SK-N-SH treated with all-trans-retinoic acid at 6 μM for 48 hours (cell line): ENCODE data around the gene ZCCHC7.

Experiments
- ATAC-seq: fragments of 200-7000 bp; cut with Tn5 transposase; 3 replicates; pipeline ENCODE4 v1.9.1; 2020; ENCODE audit warnings: mild to moderate bottlenecking, moderate library complexity
- ARNTL ChIP-seq: fragments of 450-650 bp; formaldehyde crosslinking; IDR thresholded peaks from 2 replicates; pipeline ENCODE4 v1.5.0; 2020; ENCODE audit warnings: low read depth, mild to moderate bottlenecking, moderate library complexity, borderline replicate concordance
- CREB5 ChIP-seq: fragments of 250-450 bp; sonication (Bioruptor Pico); IDR thresholded peaks from 2 replicates; pipeline ENCODE4 v1.5.1; 2020; ENCODE audit warnings: low read depth, mild to moderate bottlenecking, moderate library complexity
- CSDC2 ChIP-seq: fragments of 250-450 bp; sonication (Bioruptor Pico); IDR thresholded peaks from 2 replicates; pipeline ENCODE4 v1.5.0; 2020; ENCODE audit warnings: mild to moderate bottlenecking, moderate library complexity
- CSRNP3 ChIP-seq: fragments of 250-450 bp; sonication (Bioruptor Pico); IDR thresholded peaks from 2 replicates; pipeline ENCODE4 v1.5.1; 2021; ENCODE audit warnings: mild to moderate bottlenecking, moderate library complexity
- ESRRG ChIP-seq: fragments of 250-450 bp; sonication (Bioruptor Pico); IDR thresholded peaks from 2 replicates; pipeline ENCODE4 v1.6.1; 2021; ENCODE audit warnings: mild to moderate bottlenecking
- GLIS3 ChIP-seq: fragments of 250-450 bp; sonication (Bioruptor Pico); IDR thresholded peaks from 2 replicates; pipeline ENCODE4 v1.5.0; 2020; ENCODE audit warnings: mild to moderate bottlenecking, moderate library complexity
- ISL1 ChIP-seq: fragments of 250-450 bp; sonication (Bioruptor Pico); IDR thresholded peaks from 2 replicates; pipeline ENCODE4 v2.1.2; 2022; ENCODE audit warnings: mild to moderate bottlenecking, moderate library complexity
- OSR1 ChIP-seq: fragments of 250-450 bp; sonication (Bioruptor Pico); IDR thresholded peaks from 2 replicates; pipeline ENCODE4 v1.8.0; 2022; ENCODE audit warnings: moderate library complexity, mild to moderate bottlenecking, inconsistent platforms
- PATZ1 ChIP-seq: fragments of 250-450 bp; sonication (Bioruptor Pico); IDR thresholded peaks from 2 replicates; pipeline ENCODE4 v1.8.0; 2020; ENCODE audit warnings: mild to moderate bottlenecking, moderate library complexity, borderline replicate concordance
- PPARA ChIP-seq: fragments of 250-450 bp; sonication (Bioruptor Pico); IDR thresholded peaks from 2 replicates; pipeline ENCODE4 v1.5.0; 2020; ENCODE audit warnings: mild to moderate bottlenecking, borderline replicate concordance
- RARB ChIP-seq: fragments of 250-450 bp; sonication (Bioruptor Pico); IDR thresholded peaks from 2 replicates; pipeline ENCODE4 v1.8.0; 2021; ENCODE audit warnings: mild to moderate bottlenecking, moderate library complexity
- SNAI2 ChIP-seq: fragments of 250-450 bp; sonication (Bioruptor Pico); IDR thresholded peaks from 2 replicates; pipeline ENCODE4 v1.5.0; 2020; ENCODE audit warnings: mild to moderate bottlenecking, moderate library complexity
- TCF4 ChIP-seq: fragments of 250-450 bp; sonication (Bioruptor Pico); IDR thresholded peaks from 2 replicates; pipeline ENCODE4 v1.8.0; 2021; ENCODE audit warnings: mild to moderate bottlenecking, moderate library complexity, borderline replicate concordance
- TOX ChIP-seq: fragments of 250-450 bp; sonication (Bioruptor Pico); IDR thresholded peaks from 2 replicates; pipeline ENCODE4 v1.8.0; 2021; ENCODE audit warnings: mild to moderate bottlenecking, moderate library complexity, borderline replicate concordance
- TSHZ2 ChIP-seq: fragments of 250-450 bp; sonication (Bioruptor Pico); IDR thresholded peaks from 2 replicates; pipeline ENCODE4 v1.5.0; 2020; ENCODE audit warnings: mild to moderate bottlenecking, moderate library complexity
- ZC3H10 ChIP-seq: fragments of 250-450 bp; sonication (Bioruptor Pico); IDR thresholded peaks from 2 replicates; pipeline ENCODE4 v1.5.1; 2021; ENCODE audit warnings: mild to moderate bottlenecking, moderate library complexity
- ZFP3 ChIP-seq: fragments of 250-450 bp; sonication (Bioruptor Pico); IDR thresholded peaks from 2 replicates; pipeline ENCODE4 v1.5.0; 2020; ENCODE audit warnings: mild to moderate bottlenecking, moderate library complexity
- ZFP30 ChIP-seq: fragments of 450-650 bp; formaldehyde crosslinking; IDR thresholded peaks from 2 replicates; pipeline ENCODE4 v1.5.0; 2022; ENCODE audit warnings: mild to moderate bottlenecking, moderate library complexity
- ZNF565 ChIP-seq: fragments of 450-650 bp; formaldehyde crosslinking; conservative IDR thresholded peaks from 2 replicates; pipeline ENCODE4 v1.5.0; 2020; ENCODE audit warnings: low read depth, mild to moderate bottlenecking, moderate library complexity
- ZNF70 ChIP-seq: fragments of 450-650 bp; formaldehyde crosslinking; IDR thresholded peaks from 2 replicates; pipeline ENCODE4 v1.5.0; 2020; ENCODE audit warnings: mild to moderate bottlenecking, moderate library complexity
- ZNF8 ChIP-seq: fragments of 450-650 bp; formaldehyde crosslinking; IDR thresholded peaks from 2 replicates; pipeline ENCODE4 v1.5.0; 2020; ENCODE audit warnings: mild to moderate bottlenecking, moderate library complexity

ZCCHC7 gene

GRCh38 chr9:37332578-37332977 lies 212.2 kb downstream of the ZCCHC7 start:
- no peak for ATAC-seq
- no peak for TF ChIP-seq ARNTL (CRISPR knock-in tag)
- TF ChIP-seq CSDC2 (CRISPR knock-in tag) = no peak
- TF ChIP-seq ZC3H10 (CRISPR knock-in tag) = no peak
- TF ChIP-seq ZNF8 (CRISPR knock-in tag) = no peak
- TF ChIP-seq ZFP30 = no peak

GRCh38 chr9:37333288-37333687 lies 212.9 kb downstream of the ZCCHC7 start:
- ATAC-seq = no peak
- TF ChIP-seq ISL1 (0 out of 2 replicates have a peak, but pooled peaks have one; percentile 9), ESRRG (CRISPR knock-in tag) (no peak)

- no peak for ATAC-seq
- TF ChIP-seq TCF4 (CRISPR knock-in tag) = no peak
- TF ChIP-seq CSDC2 (CRISPR knock-in tag) = no peak
- TF ChIP-seq PATZ1 (CRISPR knock-in tag) = no peak
- TF ChIP-seq ZFP30 = no peak
- TF ChIP-seq ZFP3 (CRISPR knock-in tag) = no peak
- no peak for TF ChIP-seq ISL1
- TF ChIP-seq ZC3H10 (CRISPR knock-in tag) = no peak
- no peak for TF ChIP-seq SNAI2 (CRISPR knock-in tag)
- TF ChIP-seq OSR1 (CRISPR knock-in tag) = no peak
- TF ChIP-seq ZNF70 (CRISPR knock-in tag) = no peak
- TF ChIP-seq CREB5 = no peak
- TF ChIP-seq ZNF565 (CRISPR knock-in tag) = no peak
- no peak for TF ChIP-seq TOX
Observed at GRCh38 chr9:37335238-37335637, 214.9 kb downstream of the ZCCHC7 start.

GRCh38 chr9:37336150-37336549 lies 215.8 kb downstream of the ZCCHC7 start:
- no peak for TF ChIP-seq RARB
- no peak for TF ChIP-seq ZNF8 (CRISPR knock-in tag)
- no peak for TF ChIP-seq GLIS3 (CRISPR knock-in tag)
- TF ChIP-seq, all 23 proteins: peak for 0
- ATAC-seq = no peak

GRCh38 chr9:37337301-37337890 lies 217.0 kb downstream of the ZCCHC7 start:
- TF ChIP-seq ZFP30 = no peak
- TF ChIP-seq CREB5 = no peak
- no peak for TF ChIP-seq TSHZ2
- TF ChIP-seq OSR1 (CRISPR knock-in tag) = no peak
- TF ChIP-seq ESRRG (CRISPR knock-in tag) = no peak
- no peak for TF ChIP-seq ZNF565 (CRISPR knock-in tag)
- no peak for TF ChIP-seq ZC3H10 (CRISPR knock-in tag)
- no peak for ATAC-seq

GRCh38 chr9:37338218-37338617 lies 217.8 kb downstream of the ZCCHC7 start:
- no peak for ATAC-seq
- TF ChIP-seq ZNF70 (CRISPR knock-in tag) (no peak), ESRRG (CRISPR knock-in tag) (no peak), ARNTL (CRISPR knock-in tag) (no peak), CREB5 (no peak), PPARA (CRISPR knock-in tag) (no peak), PATZ1 (CRISPR knock-in tag) (no peak), ISL1 (no peak), CSRNP3 (no peak)
